HepG2 (cell line): Measurements from ENCODE around the gene CCSER2. TPM values are rescaled to one million over a fixed set of nuclear protein-coding genes. Genes with fewer than 3 reads are reported as not detected.

Source experiments
- ATAC-seq: fragments of 200-7000 bp; cut with Tn5 transposase; 3 replicates; pipeline ENCODE4 v1.9.1; 2020; ENCODE audit warnings: mild to moderate bottlenecking, moderate library complexity
- BruUV-seq: library from RNA; stranded (reverse); fragments of 400-500 nt; replicated peaks from 2 replicates; lab custom pipeline; 2021; lab: Mats Ljungman, UMichigan
- CTCF ChIA-PET: fragments of 300-600 bp; formaldehyde crosslinking; extraction: SDS; loops from one replicate; lab custom pipeline; 2021; ENCODE audit warnings: low total read pairs, inconsistent platforms, low intra/inter-chr PET ratio; lab: Yijun Ruan, JAX
- POLR2A ChIA-PET: fragments of 350-600 bp; sonication (Branson Sonifier 250); formaldehyde crosslinking; loops from one replicate; lab custom pipeline; 2020; ENCODE audit warnings: antibody characterized with exemption, inconsistent platforms; lab: Yijun Ruan, JAX
- DNase-seq: peaks from one replicate; pipeline ENCODE4 v3.0.0-alpha.2; 2015; ENCODE audit warnings: low spot score
- FAIRE-seq: peaks from 3 replicates; lab custom pipeline; 2011; peaks lifted over from hg19 to GRCh38; lab: Jason Lieb, UNC
- H2AFZ ChIP-seq: one replicate; pipeline ENCODE4 v1.6.1; 2011; ENCODE audit warnings: low read length, inconsistent platforms
- H3K27ac ChIP-seq: fragments of 300-600 bp; 3 replicates; pipeline ENCODE4 v1.8.0; 2011; ENCODE audit warnings: mixed run types, mild to moderate bottlenecking, mixed read lengths, low read length, inconsistent platforms; ENCODE audit not compliant: insufficient read depth; ENCODE audit errors: extremely low read length
- H3K27me3 ChIP-seq, 2 experiments: fragments of 200-600 bp in 1 of 2; 2 replicates in 1 of 2; 3 replicates in 1 of 2; pipeline versions ENCODE4 v1.6.0 to v1.8.0; 2011; ENCODE audit warnings: low read length in 2 of 2, mild to moderate bottlenecking in 2 of 2, moderate library complexity in 2 of 2, inconsistent platforms in 1 of 2; ENCODE audit not compliant: insufficient read depth in 2 of 2, control insufficient read depth in 1 of 2
- H3K36me3 ChIP-seq, 2 experiments: fragments of 200-600 bp in 1 of 2; replicated peaks in 1 of 2; 2 replicates in 1 of 2; 3 replicates in 1 of 2; pipeline versions ENCODE4 v1.5.1 to v1.8.0; 2011; ENCODE audit warnings: low read length in 2 of 2, inconsistent platforms in 1 of 2; ENCODE audit not compliant: insufficient read depth in 2 of 2, control insufficient read depth in 1 of 2
- H3K4me1 ChIP-seq: 2 replicates; pipeline ENCODE4 v1.5.1; 2012; ENCODE audit warnings: low read length, inconsistent platforms; ENCODE audit not compliant: insufficient read depth
- H3K4me2 ChIP-seq: 2 replicates; pipeline ENCODE4 v1.6.0; 2011; ENCODE audit warnings: low read depth, low read length, inconsistent platforms
- H3K4me3 ChIP-seq, 3 experiments: fragments of 200-600 bp in 1 of 3; sonication (generic), shearing (Covaris generic) in 1 of 3; replicated peaks in 1 of 3; 2 replicates each; pipeline ENCODE4 v1.5.1; 2011 to 2016; ENCODE audit warnings: low read length in 3 of 3, inconsistent platforms in 2 of 3, low read depth in 2 of 3, mild to moderate bottlenecking in 2 of 3, control low read depth in 1 of 3, mixed read lengths in 1 of 3; ENCODE audit not compliant: insufficient read depth in 1 of 3
- H3K79me2 ChIP-seq: one replicate; pipeline ENCODE4 v1.6.1; 2011; ENCODE audit warnings: low read length, inconsistent platforms; ENCODE audit not compliant: insufficient read depth
- H3K9ac ChIP-seq: 2 replicates; pipeline ENCODE4 v1.6.0; 2011; ENCODE audit warnings: mild to moderate bottlenecking, low read depth, low read length, inconsistent platforms; ENCODE audit not compliant: insufficient read depth
- H3K9me3 ChIP-seq: 2 replicates; pipeline ENCODE4 v1.5.1; 2012; ENCODE audit warnings: mild to moderate bottlenecking, low read length
- H4K20me1 ChIP-seq: 2 replicates; pipeline ENCODE4 v1.6.0; 2011; ENCODE audit warnings: inconsistent platforms, mild to moderate bottlenecking, low read length, moderate library complexity; ENCODE audit not compliant: insufficient read depth
- FOSL2 ChIP-seq: sonication (generic); formaldehyde crosslinking; IDR thresholded peaks from 2 replicates; pipeline ENCODE4 v1.4.0; 2020; ENCODE audit warnings: missing genetic modification reagents
- GMEB1 ChIP-seq: sonication (generic); formaldehyde crosslinking; IDR thresholded peaks from 2 replicates; pipeline ENCODE4 v1.5.1; 2020; ENCODE audit warnings: missing genetic modification reagents, mild to moderate bottlenecking, borderline replicate concordance
- GZF1 ChIP-seq: sonication (generic); formaldehyde crosslinking; IDR thresholded peaks from 2 replicates; pipeline ENCODE4 v1.5.1; 2020; ENCODE audit warnings: mild to moderate bottlenecking, missing genetic modification reagents
- HBP1 ChIP-seq: IDR thresholded peaks from 2 replicates; pipeline ENCODE4 v1.6.1; 2016; ENCODE audit warnings: low read depth, control low read depth
- MXD1 ChIP-seq: sonication (generic); formaldehyde crosslinking; IDR thresholded peaks from 2 replicates; pipeline ENCODE4 v1.4.0; 2020; ENCODE audit warnings: mild to moderate bottlenecking, missing genetic modification reagents
- NR1H2 ChIP-seq: sonication (generic); formaldehyde crosslinking; IDR thresholded peaks from 2 replicates; pipeline ENCODE4 v1.8.1; 2022; ENCODE audit warnings: low read depth, missing genetic modification reagents, borderline replicate concordance
- PAX8 ChIP-seq: sonication (generic); formaldehyde crosslinking; IDR thresholded peaks from 2 replicates; pipeline ENCODE4 v1.8.0; 2022; ENCODE audit warnings: mild to moderate bottlenecking, missing genetic modification reagents, borderline replicate concordance
- SALL2 ChIP-seq: sonication (generic); formaldehyde crosslinking; IDR thresholded peaks from 2 replicates; pipeline ENCODE4 v1.8.1; 2023; ENCODE audit warnings: mild to moderate bottlenecking, missing genetic modification reagents, inconsistent platforms
- ZFP36L2 ChIP-seq: sonication (generic); formaldehyde crosslinking; IDR thresholded peaks from 2 replicates; pipeline ENCODE4 v1.4.0; 2020; ENCODE audit warnings: missing genetic modification reagents
- ZNF260 ChIP-seq: sonication (generic); formaldehyde crosslinking; IDR thresholded peaks from 2 replicates; pipeline ENCODE4 v1.4.0; 2020; ENCODE audit warnings: missing genetic modification reagents, low read depth, mild to moderate bottlenecking, borderline replicate concordance
- ZNF512 ChIP-seq: sonication (generic); formaldehyde crosslinking; IDR thresholded peaks from 2 replicates; pipeline ENCODE4 v1.4.0; 2020; ENCODE audit warnings: mild to moderate bottlenecking, missing genetic modification reagents
- ZNF652 ChIP-seq: IDR thresholded peaks from 2 replicates; pipeline ENCODE4 v1.6.1; 2016; ENCODE audit warnings: low read depth, borderline replicate concordance
- ZNF839 ChIP-seq: sonication (generic); formaldehyde crosslinking; IDR thresholded peaks from 2 replicates; pipeline ENCODE4 v1.4.0; 2020; ENCODE audit warnings: missing genetic modification reagents, mild to moderate bottlenecking, borderline replicate concordance
- WGBS: methylation state at CpG from one replicate; pipeline ENCODE4 v1.1.6; 2017; ENCODE audit warnings: low lambda C conversion rate; 5-methylcytosine and 5-hydroxymethylcytosine counted together
- in situ Hi-C: cut with HindIII; loops from 2 replicates; pipeline ENCODE4 v1.10.0; 2017; ENCODE audit warnings: low pct_unique_long_range_greater_than_20kb; ENCODE audit not compliant: extremely low pct_ligation_motif_present
- intact Hi-C: fragments of 100-400 bp; cut with micrococcal nuclease; formaldehyde crosslinking; loops from one replicate; pipeline ENCODE4 v1.10.0; 2022; ENCODE audit not compliant: unreplicated experiment
- polyA plus RNA-seq, 8 experiments: library from polyadenylated mRNA; depleted of rRNA in 3 of 8; stranded (reverse) in 7 of 8; unstranded in 1 of 8; fragments of >200 nt; fragmentation: Illumina TruSeq in 4 of 8; extraction: Trizol in 4 of 8; gene quantifications; 2 replicates each; pipeline versions ENCODE4 v1.2.1 to v1.2.3, GENCODE V29; 2011 to 2016; ENCODE audit warnings: low read depth in 4 of 8, missing spikeins in 1 of 8, mixed read lengths in 1 of 8; ENCODE audit not compliant: insufficient read depth in 1 of 8
- total RNA-seq, 5 experiments: library from RNA; depleted of rRNA; stranded (reverse); fragments of >200 nt; fragmentation: Illumina TruSeq; extraction: Trizol; gene quantifications; 2 replicates each; pipeline ENCODE4 v1.2.3, GENCODE V29; 2016; ENCODE audit warnings: low read depth in 1 of 5

Gene CCSER2
- total and polyA plus RNA-seq, 2 of the 13 experiments (the other 11 are each of a cell fraction or from before 2014, with no cell fraction given): 13.3 to 17.2 TPM

GRCh38 chr10:84427903-84428650, 99.7 kb downstream of the CCSER2 start:
- ChIA-PET CTCF (no interaction called here), POLR2A (no interaction called here)
- DNase-seq (peak; percentile 15), FAIRE-seq (no peak), ATAC-seq (no peak)
- Histone ChIP-seq H3K4me2 (no peak overlapping the region), H2AFZ (no peak overlapping the region), H3K9me3 (no peaks in the 10 kb centered on the region), H3K4me1 (peaks cover 31% of the 10 kb centered on the region), H3K27ac (no peak overlapping the region), H4K20me1 (no peaks in the 10 kb centered on the region), H3K4me3 (no peak overlapping the region), H3K36me3 (no peaks in the 10 kb centered on the region), H3K79me2 (peaks cover 4% of the 10 kb centered on the region), H3K9ac (no peak overlapping the region), H3K27me3 (no peaks in the 10 kb centered on the region)
- TF ChIP-seq GZF1 (CRISPR knock-in tag) (no peak), GMEB1 (CRISPR knock-in tag) (no peak), FOSL2 (peak; percentile 14; the same call in 1 of the 2 replicates), ZNF652 (CRISPR knock-in tag) (peak; percentile 66)
- intact Hi-C loops: no loop called here
- in situ Hi-C loops: no loop called here
- BruUV-seq: no TSS peak
- 100% methylated on average over 3 of the region's 5 CpGs for WGBS

GRCh38 chr10:84428711-84429110, 100.3 kb downstream of the CCSER2 start:
- no peaks in the 10 kb centered on the region for H3K9me3 ChIP-seq
- no peaks in the 10 kb centered on the region for H4K20me1 ChIP-seq
- no peak overlapping the region for H3K4me2 ChIP-seq
- POLR2A ChIA-PET: no interaction called here
- FAIRE-seq (no peak), DNase-seq (no peak), ATAC-seq (no peak)
- peaks cover 4% of the 10 kb centered on the region for H3K79me2 ChIP-seq
- WGBS: 99% methylated on average over 2 of the region's 2 CpGs
- no TSS peak for BruUV-seq
- H2AFZ ChIP-seq: no peak overlapping the region
- H3K9ac ChIP-seq: no peak overlapping the region
- CTCF ChIA-PET: no interaction called here
- H3K27me3 ChIP-seq: no peaks in the 10 kb centered on the region
- no peaks in the 10 kb centered on the region for H3K36me3 ChIP-seq
- intact Hi-C loops (no loop called here), in situ Hi-C loops (no loop called here)
- no peak overlapping the region for H3K4me3 ChIP-seq
- no peak overlapping the region for H3K27ac ChIP-seq
- H3K4me1 ChIP-seq: peaks cover 25% of the 10 kb centered on the region
- TF ChIP-seq ZNF260 (no peak), SALL2 (no peak), NR1H2 (CRISPR knock-in tag) (no peak), MXD1 (CRISPR knock-in tag) (no peak), ZNF512 (CRISPR knock-in tag) (no peak), HBP1 (CRISPR knock-in tag) (no peak), PAX8 (no peak), ZFP36L2 (CRISPR knock-in tag) (no peak), ZNF839 (no peak)
